SK-N-SH (cell line): ENCODE results near the gene VDAC1. TPM values are rescaled to one million over a fixed set of nuclear protein-coding genes. Genes with fewer than 3 reads are reported as not detected.

Source experiments
- CTCF ChIA-PET: fragments of 300-600, 350-600 bp; formaldehyde crosslinking; extraction: SDS; loops from one replicate; lab custom pipeline; 2021; lab: Yijun Ruan, JAX
- POLR2A ChIA-PET: fragments of 350-600 bp; sonication (Branson Sonifier 250); formaldehyde crosslinking; extraction: SDS; loops from one replicate; lab custom pipeline; 2020; ENCODE audit warnings: antibody characterized with exemption, inconsistent platforms; lab: Yijun Ruan, JAX
- DNase-seq: peaks from one replicate; pipeline ENCODE4 v3.0.0; 2012
- H2AFZ ChIP-seq: fragments of 200-600 bp; sonication (generic); 2 replicates; pipeline ENCODE4 v1.8.1; 2016; ENCODE audit warnings: antibody characterized with exemption, mild to moderate bottlenecking, low read depth
- H3F3A ChIP-seq: fragments of 200-600 bp; sonication (generic); replicated peaks from 2 replicates; pipeline ENCODE3; 2016; ENCODE audit warnings: antibody characterized with exemption, mild to moderate bottlenecking; ENCODE audit not compliant: insufficient read depth
- H3K27ac ChIP-seq, 2 experiments: fragments of 200-500 bp in 1 of 2; fragments of 200-600 bp in 1 of 2; sonication (Bioruptor generic) in 1 of 2; sonication (generic), shearing (Covaris generic) in 1 of 2; 2 replicates each; pipeline versions ENCODE4 v1.5.1 to v1.6.1; 2014 to 2016; ENCODE audit warnings: low read depth in 2 of 2, inconsistent platforms in 1 of 2, low read length in 1 of 2, mild to moderate bottlenecking in 1 of 2, mixed read lengths in 1 of 2
- H3K27me3 ChIP-seq: fragments of 200-600 bp; sonication (generic), shearing (Covaris generic); 2 replicates; pipeline ENCODE4 v1.6.1; 2016; ENCODE audit warnings: mixed run types; ENCODE audit not compliant: insufficient read depth
- H3K36me3 ChIP-seq, 2 experiments: fragments of 200-500 bp in 1 of 2; fragments of 200-600 bp in 1 of 2; sonication (Bioruptor generic) in 1 of 2; sonication (generic) in 1 of 2; replicated peaks in 1 of 2; 2 replicates each; pipeline versions ENCODE3 to v1.5.1; 2014 to 2016; ENCODE audit warnings: low read length in 1 of 2, mild to moderate bottlenecking in 1 of 2; ENCODE audit not compliant: insufficient read depth in 2 of 2, control insufficient read depth in 1 of 2
- H3K4me1 ChIP-seq, 2 experiments: fragments of 200-500 bp in 1 of 2; fragments of 200-600 bp in 1 of 2; sonication (Bioruptor generic) in 1 of 2; sonication (generic), shearing (Covaris generic) in 1 of 2; 2 replicates each; pipeline versions ENCODE4 v1.5.1 to v1.6.1; 2014 to 2016; ENCODE audit warnings: low read depth in 1 of 2, low read length in 1 of 2, mixed run types in 1 of 2; ENCODE audit not compliant: insufficient read depth in 2 of 2, control insufficient read depth in 1 of 2
- H3K4me2 ChIP-seq: fragments of 200-600 bp; sonication (generic), shearing (Covaris generic); 2 replicates; pipeline ENCODE4 v1.6.1; 2017; ENCODE audit warnings: mixed run types
- H3K4me3 ChIP-seq, 2 experiments: fragments of 200-500 bp in 1 of 2; fragments of 200-600 bp in 1 of 2; sonication (Bioruptor generic) in 1 of 2; sonication (generic), shearing (Covaris generic) in 1 of 2; 2 replicates each; pipeline versions ENCODE4 v1.5.1 to v1.8.1; 2014 to 2016; ENCODE audit warnings: low read depth in 2 of 2, inconsistent platforms in 1 of 2, low read length in 1 of 2, mild to moderate bottlenecking in 1 of 2, mixed read lengths in 1 of 2, moderate library complexity in 1 of 2
- H3K79me2 ChIP-seq: fragments of 200-600 bp; sonication (generic); 2 replicates; pipeline ENCODE4 v1.8.1; 2017; ENCODE audit warnings: mild to moderate bottlenecking; ENCODE audit not compliant: insufficient read depth
- H3K9ac ChIP-seq: fragments of 200-600 bp; sonication (generic); 2 replicates; pipeline ENCODE4 v1.6.1; 2017; ENCODE audit warnings: mixed run types
- H3K9me2 ChIP-seq: fragments of 200-600 bp; sonication (generic); 2 replicates; pipeline ENCODE4 v1.6.1; 2017; ENCODE audit warnings: mixed run types
- H3K9me3 ChIP-seq: fragments of 200-600 bp; sonication (generic); 2 replicates; pipeline ENCODE4 v1.6.1; 2017; ENCODE audit warnings: mixed run types, mild to moderate bottlenecking, moderate library complexity
- H4K20me1 ChIP-seq: fragments of 200-600 bp; sonication (generic); 2 replicates; pipeline ENCODE4 v1.6.1; 2017; ENCODE audit warnings: mild to moderate bottlenecking, mixed run types; ENCODE audit not compliant: insufficient read depth
- CHD2 ChIP-seq: fragments of 150-350 bp; IDR thresholded peaks from 2 replicates; pipeline ENCODE4 v1.6.1; 2018; ENCODE audit warnings: low read length; ENCODE audit not compliant: partially characterized antibody
- CTCF ChIP-seq: fragments of 200-600 bp; sonication (generic); IDR thresholded peaks from 2 replicates; pipeline ENCODE4 v1.6.1; 2017; ENCODE audit warnings: antibody characterized with exemption, mild to moderate bottlenecking, moderate library complexity
- FOXJ3 ChIP-seq: sonication (generic); formaldehyde crosslinking; IDR thresholded peaks from 2 replicates; pipeline ENCODE4 v1.5.1; 2020; ENCODE audit warnings: mild to moderate bottlenecking, missing genetic modification reagents
- GABPA ChIP-seq: IDR thresholded peaks from 2 replicates; pipeline ENCODE4 v1.4.0; 2012; ENCODE audit warnings: low read depth, mild to moderate bottlenecking
- MAX ChIP-seq: IDR thresholded peaks from 2 replicates; pipeline ENCODE4 v1.4.0; 2012; ENCODE audit warnings: low read depth
- NRF1 ChIP-seq: IDR thresholded peaks from 2 replicates; pipeline ENCODE4 v1.6.1; 2012; ENCODE audit warnings: low read depth, mild to moderate bottlenecking, low read length
- POLR2AphosphoS5 ChIP-seq: IDR thresholded peaks from 2 replicates; pipeline ENCODE4 v1.6.1; 2012; ENCODE audit warnings: low read depth, low read length
- RCOR1 ChIP-seq: fragments of 150-350 bp; IDR thresholded peaks from 2 replicates; pipeline ENCODE4 v1.6.1; 2017; ENCODE audit warnings: antibody characterized with exemption, low read length
- RFX5 ChIP-seq: IDR thresholded peaks from 2 replicates; pipeline ENCODE4 v1.6.1; 2012; ENCODE audit warnings: mild to moderate bottlenecking, improper control_type of control experiment, low read length
- RXRA ChIP-seq: IDR thresholded peaks from 2 replicates; pipeline ENCODE4 v1.4.0; 2012; ENCODE audit warnings: low read depth, mild to moderate bottlenecking, borderline replicate concordance
- SMC3 ChIP-seq: IDR thresholded peaks from 2 replicates; pipeline ENCODE4 v1.6.1; 2012; ENCODE audit warnings: low read depth, low read length, improper control_type of control experiment
- TAF1 ChIP-seq: IDR thresholded peaks from 2 replicates; pipeline ENCODE4 v1.6.1; 2012; ENCODE audit warnings: low read depth, mild to moderate bottlenecking, low read length, moderate library complexity, borderline replicate concordance
- TEAD4 ChIP-seq: IDR thresholded peaks from 2 replicates; pipeline ENCODE4 v1.4.0; 2012; ENCODE audit warnings: mild to moderate bottlenecking, borderline replicate concordance; ENCODE audit not compliant: insufficient read depth
- USF1 ChIP-seq: IDR thresholded peaks from 2 replicates; pipeline ENCODE4 v1.4.0; 2012; ENCODE audit warnings: low read depth, borderline replicate concordance
- USF2 ChIP-seq: fragments of 150-350 bp; IDR thresholded peaks from 2 replicates; pipeline ENCODE4 v1.6.1; 2017; ENCODE audit warnings: antibody characterized with exemption, low read length, low read depth, borderline replicate concordance
- YY1 ChIP-seq: IDR thresholded peaks from 2 replicates; pipeline ENCODE4 v1.4.0; 2012; ENCODE audit warnings: low read depth, mild to moderate bottlenecking
- WGBS: methylation state at CpG from one replicate; pipeline ENCODE4 v1.1.6; 2017; ENCODE audit warnings: low lambda C conversion rate; 5-methylcytosine and 5-hydroxymethylcytosine counted together
- polyA plus RNA-seq, 3 experiments: library from polyadenylated mRNA; depleted of rRNA; stranded (reverse); fragments of >200 nt; gene quantifications; 2 replicates each; pipeline ENCODE4 v1.2.3, GENCODE V29; 2012

VDAC1 gene
- polyA plus RNA-seq, 1 of the 3 experiments (the other 2 are of a cell fraction): 166 TPM

- Histone ChIP-seq H3K4me2 (no peak overlapping the region), H2AFZ (no peak overlapping the region), H3K4me1 (peaks cover 0 to 3% of the 10 kb centered on the region in 2 experiments; a peak in 1 of 4 replicates), H3K36me3 (no peaks in the 10 kb centered on the region), H3F3A (no peaks in the 10 kb centered on the region), H3K27ac (no peak overlapping the region), H3K79me2 (no peaks in the 10 kb centered on the region), H3K9ac (no peak overlapping the region), H3K4me3 (no peak overlapping the region), H3K9me2 (no peaks in the 10 kb centered on the region), H3K27me3 (no peaks in the 10 kb centered on the region), H3K9me3 (no peaks in the 10 kb centered on the region), H4K20me1 (no peaks in the 10 kb centered on the region)
- ChIA-PET CTCF (interaction anchor here (1.0 to 13.3 kb wide), 6 partner anchors 11 to 248 kb away, joined by 3 to 673 read pairs (median 52); partner anchors contain the start of gene SKP1), POLR2A (no interaction called here)
- DNase-seq: no peak
- WGBS: 79% methylated on average over 5 of the region's 11 CpGs
- TF ChIP-seq CHD2 (no peak), RXRA (no peak), CTCF (no peak), GABPA (no peak), POLR2AphosphoS5 (no peak), USF2 (no peak), RCOR1 (no peak), SMC3 (no peak), YY1 (no peak), FOXJ3 (CRISPR knock-in tag) (no peak), TEAD4 (no peak), NRF1 (no peak)
These were observed 37.0 kb upstream of the VDAC1 start for GRCh38 chr5:134041570-134042411.

- Histone ChIP-seq H3K79me2 (no peaks in the 10 kb centered on the region), H3F3A (peaks cover 2% of the 10 kb centered on the region), H3K4me2 (no peak overlapping the region), H4K20me1 (no peaks in the 10 kb centered on the region), H3K9ac (no peak overlapping the region), H3K27me3 (no peaks in the 10 kb centered on the region), H3K27ac (no peak overlapping the region), H3K9me3 (no peaks in the 10 kb centered on the region), H3K4me3 (no peak overlapping the region), H3K36me3 (no peaks in the 10 kb centered on the region), H2AFZ (no peak overlapping the region), H3K9me2 (no peaks in the 10 kb centered on the region), H3K4me1 (peaks cover 0 to 3% of the 10 kb centered on the region in 2 experiments; a peak in 1 of 4 replicates)
- TF ChIP-seq RFX5: no peak
- TF ChIP-seq NRF1: no peak
- TF ChIP-seq TAF1: no peak
- TF ChIP-seq USF1: no peak
- no peak for TF ChIP-seq MAX
- DNase-seq: no peak
- CTCF ChIA-PET: interaction anchor here (1.1 to 13.3 kb wide), 6 partner anchors 11 to 137 kb away, joined by 4 to 673 read pairs (median 30); partner anchors contain the start of gene SKP1
- 59% methylated on average over 3 of the region's 3 CpGs for WGBS
- POLR2A ChIA-PET: no interaction called here
These were observed 33.4 kb upstream of the VDAC1 start for GRCh38 chr5:134038138-134038537.
